GM13976 (cell line): ENCODE data around the gene FOXP3.

ENCODE experiments used
- DNase-seq: peaks from one replicate; pipeline ENCODE4 v3.0.0; 2012; ENCODE audit warnings: low spot score
- in situ Hi-C: fragments of 300-500 bp; cut with MboI; formaldehyde crosslinking; loops from one replicate; pipeline ENCODE4 v1.12.0; 2022; ENCODE audit warnings: low sequenced_read_pairs, mixed read lengths, inconsistent platforms; ENCODE audit not compliant: unreplicated experiment
- TF ChIP-seq, protein P1 (sequence below): IDR thresholded peaks from 2 replicates; pipeline ENCODE4 v1.5.1; 2012; ENCODE audit warnings: borderline replicate concordance, mild to moderate bottlenecking; ENCODE audit not compliant: insufficient read depth; ENCODE audit errors: extremely low read depth, missing control alignments, control extremely low read depth

FOXP3 gene

DNA sequence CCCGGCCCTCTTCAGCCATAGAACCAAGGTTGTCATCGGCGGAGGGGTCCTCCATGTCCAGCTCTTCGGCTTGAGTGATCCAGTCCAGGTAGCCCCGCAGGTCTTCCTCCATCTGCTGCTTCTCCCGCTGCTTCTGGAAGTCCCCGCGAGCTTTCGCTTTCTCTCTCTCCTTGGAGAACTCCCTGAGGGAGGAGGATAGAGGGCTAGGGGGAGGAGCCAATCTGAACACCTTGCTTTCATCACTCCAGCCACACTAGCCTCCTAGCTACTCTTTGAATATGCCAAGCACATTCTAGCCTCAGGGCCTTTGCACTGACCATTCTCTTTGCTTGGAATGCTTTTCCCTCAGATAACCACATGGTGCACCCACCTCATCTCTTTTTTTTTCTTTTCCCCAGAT is 37.6 kb downstream of the FOXP3 start:
- DNase-seq, result no peak
- TF ChIP-seq, protein P1, sequence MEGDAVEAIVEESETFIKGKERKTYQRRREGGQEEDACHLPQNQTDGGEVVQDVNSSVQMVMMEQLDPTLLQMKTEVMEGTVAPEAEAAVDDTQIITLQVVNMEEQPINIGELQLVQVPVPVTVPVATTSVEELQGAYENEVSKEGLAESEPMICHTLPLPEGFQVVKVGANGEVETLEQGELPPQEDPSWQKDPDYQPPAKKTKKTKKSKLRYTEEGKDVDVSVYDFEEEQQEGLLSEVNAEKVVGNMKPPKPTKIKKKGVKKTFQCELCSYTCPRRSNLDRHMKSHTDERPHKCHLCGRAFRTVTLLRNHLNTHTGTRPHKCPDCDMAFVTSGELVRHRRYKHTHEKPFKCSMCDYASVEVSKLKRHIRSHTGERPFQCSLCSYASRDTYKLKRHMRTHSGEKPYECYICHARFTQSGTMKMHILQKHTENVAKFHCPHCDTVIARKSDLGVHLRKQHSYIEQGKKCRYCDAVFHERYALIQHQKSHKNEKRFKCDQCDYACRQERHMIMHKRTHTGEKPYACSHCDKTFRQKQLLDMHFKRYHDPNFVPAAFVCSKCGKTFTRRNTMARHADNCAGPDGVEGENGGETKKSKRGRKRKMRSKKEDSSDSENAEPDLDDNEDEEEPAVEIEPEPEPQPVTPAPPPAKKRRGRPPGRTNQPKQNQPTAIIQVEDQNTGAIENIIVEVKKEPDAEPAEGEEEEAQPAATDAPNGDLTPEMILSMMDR, result no peak
- in situ Hi-C loops, result no loop called here

DNA sequence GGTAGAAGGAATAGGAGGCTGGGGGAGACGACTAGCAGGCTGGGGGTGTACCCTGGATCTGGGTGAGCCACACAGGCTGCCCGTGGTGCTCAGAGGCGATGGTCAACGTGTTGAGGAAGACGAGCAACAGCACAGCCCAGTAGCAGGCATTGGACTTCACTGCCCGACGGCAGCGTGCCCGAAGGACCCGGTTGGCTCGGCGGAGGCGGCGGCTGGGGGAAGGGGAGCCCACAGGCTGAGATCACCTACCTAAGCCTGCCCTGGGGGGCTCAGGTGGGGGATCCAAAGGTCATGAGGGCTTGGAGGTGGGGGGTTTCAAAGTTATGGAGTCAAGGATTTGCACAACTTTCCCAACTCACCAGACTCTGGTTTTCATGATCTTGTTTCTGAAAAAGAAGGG is 38.7 kb downstream of the FOXP3 start:
- DNase-seq, result no peak
- in situ Hi-C loops, result no loop called here
- TF ChIP-seq, protein P1, result no peak

DNA sequence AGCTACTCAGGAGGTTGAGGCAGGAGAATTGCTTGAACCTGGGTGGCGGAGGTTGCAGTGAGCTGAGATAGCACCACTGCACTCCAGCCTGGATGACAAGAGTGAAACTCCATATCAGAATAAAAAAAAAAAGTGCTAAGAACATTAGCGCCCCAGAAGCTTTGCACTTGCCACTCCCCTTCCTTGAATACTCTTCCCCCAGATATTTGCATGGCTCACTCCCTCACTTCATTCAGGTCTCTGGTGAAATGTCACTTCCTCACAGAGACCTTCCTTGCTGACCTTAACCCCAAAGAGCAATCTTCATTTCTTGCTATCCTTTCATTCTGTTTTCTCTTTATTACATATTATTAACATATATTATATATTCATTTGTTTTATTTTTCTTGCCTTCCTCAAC is 42.6 kb downstream of the FOXP3 start:
- TF ChIP-seq, protein P1, result no peak
- DNase-seq, result no peak
- in situ Hi-C loops, result no loop called here

DNA sequence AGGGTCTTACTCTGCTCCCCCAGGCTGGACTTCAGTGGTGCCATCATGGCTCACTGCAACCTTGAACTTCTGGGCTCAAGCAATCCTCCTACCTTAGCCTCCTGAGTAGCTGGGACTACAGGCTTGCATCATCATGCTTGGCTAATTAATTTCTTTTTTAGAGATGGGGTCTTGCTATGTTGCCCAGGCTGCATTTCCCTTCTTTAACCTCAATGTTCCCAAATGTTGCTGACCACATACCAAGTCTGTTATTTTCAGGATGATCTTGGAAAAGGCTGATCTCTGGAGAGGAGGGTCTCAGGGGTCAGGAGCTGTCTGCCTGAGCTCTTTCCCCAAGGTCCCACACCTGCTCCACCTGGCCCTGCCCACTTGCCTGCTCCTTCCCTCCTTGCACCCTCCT is 44.4 kb downstream of the FOXP3 start:
- DNase-seq, result no peak
- in situ Hi-C loops, result no loop called here
- TF ChIP-seq, protein P1, result no peak

DNA sequence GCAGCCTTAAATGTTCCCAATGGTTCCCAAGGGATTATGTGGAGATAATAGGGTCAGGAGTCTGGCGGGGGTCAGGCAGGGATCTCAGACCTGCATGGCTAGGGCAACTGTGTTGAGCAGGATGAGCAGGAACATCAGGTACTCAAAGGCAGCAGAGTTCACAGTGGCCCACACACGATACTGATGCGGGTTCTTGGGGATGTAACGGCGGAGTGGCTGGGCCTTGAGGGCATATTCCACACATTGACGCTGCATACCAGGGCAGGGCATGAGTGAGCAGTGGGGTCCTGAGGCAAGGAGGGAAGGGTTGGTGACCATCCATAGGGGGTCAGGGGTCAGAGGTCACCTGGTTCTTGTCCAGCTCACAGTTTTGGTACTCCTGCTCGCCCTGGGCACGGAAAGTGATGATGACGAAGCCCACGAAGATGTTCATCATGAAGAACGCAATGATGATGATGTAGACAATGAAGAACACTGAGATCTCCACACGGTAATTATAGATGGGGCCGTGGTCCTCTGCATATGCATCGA is 49.4 kb downstream of the FOXP3 start:
- DNase-seq, result no peak
- in situ Hi-C loops, result no loop called here
- TF ChIP-seq, protein P1, result no peak

DNA sequence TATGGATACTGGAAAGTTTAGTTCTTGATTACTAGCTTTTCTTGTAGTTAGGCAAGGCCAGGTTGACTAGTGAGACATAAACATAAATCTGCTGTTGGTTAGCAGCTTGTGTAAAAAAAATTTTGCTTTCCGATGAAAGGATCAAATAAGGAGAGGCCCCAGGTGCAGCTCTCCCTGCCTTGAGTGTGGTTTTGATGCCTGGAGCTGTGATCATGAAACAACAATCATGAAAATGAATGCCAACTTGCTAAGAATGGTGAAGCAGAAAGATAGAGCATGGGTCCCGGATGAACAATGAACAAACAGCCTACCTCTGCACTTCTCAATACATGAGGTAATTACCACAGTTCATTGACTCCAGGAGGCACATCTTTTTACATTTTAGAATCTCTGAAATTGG is 50.1 kb downstream of the FOXP3 start:
- in situ Hi-C loops, result no loop called here
- no peak for DNase-seq
- TF ChIP-seq, protein P1, result no peak

DNA sequence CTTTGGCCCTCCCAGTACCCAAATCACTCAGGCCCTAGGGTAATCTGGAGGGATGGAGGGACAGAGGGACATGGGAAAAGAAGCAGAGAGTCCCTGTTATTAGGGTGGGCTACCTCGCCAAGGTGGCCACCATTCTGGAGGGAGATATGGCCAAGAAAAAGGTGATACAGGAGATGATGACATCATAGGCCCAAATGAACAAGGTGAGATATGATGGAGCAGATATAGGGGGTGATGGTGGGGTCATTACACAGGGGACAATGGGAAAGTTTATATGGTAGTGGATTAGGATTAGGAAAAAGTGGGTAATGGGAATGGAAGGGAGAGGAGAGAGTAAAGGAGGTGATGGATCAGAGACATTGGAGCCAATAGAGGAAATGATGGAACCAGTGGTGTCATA is 51.6 kb downstream of the FOXP3 start:
- in situ Hi-C loops, result no loop called here
- TF ChIP-seq, protein P1, result no peak
- no peak for DNase-seq
